ENCODE results near the gene DBN1.

DBN1 gene

DNA sequence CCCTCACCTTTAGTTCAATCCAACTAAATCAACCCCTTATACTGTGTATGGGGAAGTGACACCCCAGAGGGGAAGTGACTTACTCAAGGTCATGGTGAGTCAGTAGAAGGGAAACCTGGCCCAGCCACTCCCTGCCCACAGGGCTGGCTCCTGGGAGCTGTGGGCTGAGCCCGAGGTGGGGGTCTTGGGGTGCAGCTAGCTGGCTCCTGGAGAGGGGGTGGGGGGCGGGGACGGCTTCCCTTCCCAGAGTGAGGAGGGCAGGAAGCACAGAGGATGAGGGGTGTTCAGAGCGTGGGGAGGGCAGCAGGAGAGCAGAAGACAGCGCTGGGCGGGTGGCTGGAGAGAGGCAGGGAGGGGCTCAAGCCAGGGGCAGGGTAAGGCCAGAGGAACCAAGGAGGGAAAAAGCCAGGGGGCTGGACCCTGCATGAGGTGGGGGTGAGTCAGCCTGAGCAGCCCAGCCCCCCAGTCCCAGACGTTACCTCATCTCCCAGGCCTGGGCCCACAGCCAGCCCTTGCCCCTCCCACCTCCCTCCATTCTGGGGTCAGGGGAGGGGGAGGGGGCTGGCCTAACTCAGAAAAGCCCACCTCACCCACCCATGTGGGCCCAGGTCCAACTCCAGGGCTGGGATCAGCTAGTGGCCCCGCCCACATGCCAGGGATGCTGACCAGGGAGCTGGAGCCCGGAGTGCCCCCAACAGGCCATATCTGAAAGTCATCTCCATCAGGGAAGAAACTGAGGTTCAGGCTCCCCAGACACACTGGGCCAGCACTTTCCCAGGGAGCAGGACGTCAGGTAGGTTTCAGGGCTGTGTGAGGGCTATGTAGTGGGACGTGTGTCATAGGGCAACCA lies 21.1 kb upstream of the DBN1 start:
- TF ChIP-seq, protein P1, sequence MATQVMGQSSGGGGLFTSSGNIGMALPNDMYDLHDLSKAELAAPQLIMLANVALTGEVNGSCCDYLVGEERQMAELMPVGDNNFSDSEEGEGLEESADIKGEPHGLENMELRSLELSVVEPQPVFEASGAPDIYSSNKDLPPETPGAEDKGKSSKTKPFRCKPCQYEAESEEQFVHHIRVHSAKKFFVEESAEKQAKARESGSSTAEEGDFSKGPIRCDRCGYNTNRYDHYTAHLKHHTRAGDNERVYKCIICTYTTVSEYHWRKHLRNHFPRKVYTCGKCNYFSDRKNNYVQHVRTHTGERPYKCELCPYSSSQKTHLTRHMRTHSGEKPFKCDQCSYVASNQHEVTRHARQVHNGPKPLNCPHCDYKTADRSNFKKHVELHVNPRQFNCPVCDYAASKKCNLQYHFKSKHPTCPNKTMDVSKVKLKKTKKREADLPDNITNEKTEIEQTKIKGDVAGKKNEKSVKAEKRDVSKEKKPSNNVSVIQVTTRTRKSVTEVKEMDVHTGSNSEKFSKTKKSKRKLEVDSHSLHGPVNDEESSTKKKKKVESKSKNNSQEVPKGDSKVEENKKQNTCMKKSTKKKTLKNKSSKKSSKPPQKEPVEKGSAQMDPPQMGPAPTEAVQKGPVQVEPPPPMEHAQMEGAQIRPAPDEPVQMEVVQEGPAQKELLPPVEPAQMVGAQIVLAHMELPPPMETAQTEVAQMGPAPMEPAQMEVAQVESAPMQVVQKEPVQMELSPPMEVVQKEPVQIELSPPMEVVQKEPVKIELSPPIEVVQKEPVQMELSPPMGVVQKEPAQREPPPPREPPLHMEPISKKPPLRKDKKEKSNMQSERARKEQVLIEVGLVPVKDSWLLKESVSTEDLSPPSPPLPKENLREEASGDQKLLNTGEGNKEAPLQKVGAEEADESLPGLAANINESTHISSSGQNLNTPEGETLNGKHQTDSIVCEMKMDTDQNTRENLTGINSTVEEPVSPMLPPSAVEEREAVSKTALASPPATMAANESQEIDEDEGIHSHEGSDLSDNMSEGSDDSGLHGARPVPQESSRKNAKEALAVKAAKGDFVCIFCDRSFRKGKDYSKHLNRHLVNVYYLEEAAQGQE (IDR thresholded peaks at IDR 0.05; ENCODE audit: insufficient read depth in 1 of 2, low read depth in 2 of 2, low read length in 2 of 2), result no peak
- peak; percentile 44; the same call in 1 of the 2 replicates for TF ChIP-seq POLR2AphosphoS5 (IDR thresholded peaks at IDR 0.05; ENCODE audit: low read depth, low read length)

- TF ChIP-seq TAF1 (IDR thresholded peaks at IDR 0.05; ENCODE audit: borderline replicate concordance, insufficient read depth, low read length), result no peak
- TF ChIP-seq, protein P1 (IDR thresholded peaks at IDR 0.05; ENCODE audit: insufficient read depth in 1 of 2, low read depth in 2 of 2, low read length in 2 of 2), result no peak
- no peak for TF ChIP-seq POLR2AphosphoS5 (IDR thresholded peaks at IDR 0.05; ENCODE audit: low read depth, low read length)
- no peak for TF ChIP-seq FOXP2 (optimal IDR thresholded peaks at IDR 0.05; ENCODE audit: borderline replicate concordance, extremely low read depth, extremely low read length, insufficient read depth)
- no peak for TF ChIP-seq SIN3A (IDR thresholded peaks at IDR 0.05; ENCODE audit: borderline replicate concordance, insufficient read depth, low read length)
These were observed 20.4 kb upstream of the DBN1 start for GRCh38 chr5:177493795-177494345.

- no peak for TF ChIP-seq FOXP2 (optimal IDR thresholded peaks at IDR 0.05; ENCODE audit: borderline replicate concordance, extremely low read depth, extremely low read length, insufficient read depth)
- no peak for TF ChIP-seq SIN3A (IDR thresholded peaks at IDR 0.05; ENCODE audit: borderline replicate concordance, insufficient read depth, low read length)
- TF ChIP-seq POLR2AphosphoS5 (IDR thresholded peaks at IDR 0.05; ENCODE audit: low read depth, low read length), result no peak
- no peak for TF ChIP-seq TAF1 (IDR thresholded peaks at IDR 0.05; ENCODE audit: borderline replicate concordance, insufficient read depth, low read length)
- TF ChIP-seq, protein P1 (IDR thresholded peaks at IDR 0.05; ENCODE audit: insufficient read depth in 1 of 2, low read depth in 2 of 2, low read length in 2 of 2), result no peak
These were observed 19.4 kb upstream of the DBN1 start for GRCh38 chr5:177492841-177493240.

GRCh38 chr5:177491983-177492746 lies 18.7 kb upstream of the DBN1 start:
- TF ChIP-seq FOXP2 (optimal IDR thresholded peaks at IDR 0.05; ENCODE audit: borderline replicate concordance, extremely low read depth, extremely low read length, insufficient read depth) (no peak), POLR2AphosphoS5 (IDR thresholded peaks at IDR 0.05; ENCODE audit: low read depth, low read length) (no peak)
- TF ChIP-seq, protein P1 (IDR thresholded peaks at IDR 0.05; ENCODE audit: insufficient read depth in 1 of 2, low read depth in 2 of 2, low read length in 2 of 2), result no peak
